Tibial nerve (tissue), 4 donors: ENCODE data around the gene IBA57. TPM values are rescaled to one million over a fixed set of nuclear protein-coding genes. Genes with fewer than 3 reads are reported as not detected.

Experiments used
- DNase-seq, 2 donors: peaks; one replicate each; pipeline ENCODE4 v3.0.0-alpha.2; 2019; ENCODE audit warnings: low spot score in 2 of 2
- H3K27ac ChIP-seq, 4 donors: fragments of 200-600 bp; sonication (generic) in 3 of 4; one replicate each; pipeline ENCODE4 v1.5.1; 2017 to 2019; ENCODE audit warnings: mild to moderate bottlenecking in 1 of 4
- H3K27me3 ChIP-seq, 2 donors: fragments of 200-600 bp; sonication (generic) in 1 of 2; one replicate each; pipeline versions ENCODE4 v1.5.1 to v1.6.0; 2017 to 2019
- H3K36me3 ChIP-seq, 3 donors: fragments of 200-600 bp; sonication (generic); one replicate each; pipeline ENCODE4 v1.5.1; 2018 to 2019
- H3K4me1 ChIP-seq, 4 donors: fragments of 200-600 bp; sonication (generic) in 3 of 4; one replicate each; pipeline ENCODE4 v1.5.1; 2017 to 2019
- H3K4me3 ChIP-seq, 4 donors: fragments of 200-600 bp; sonication (generic) in 3 of 4; one replicate each; pipeline ENCODE4 v1.5.1; 2017 to 2019; ENCODE audit warnings: mild to moderate bottlenecking in 1 of 4, moderate library complexity in 1 of 4
- H3K9me3 ChIP-seq, 4 donors: fragments of 200-600 bp; sonication (generic) in 3 of 4; one replicate each; pipeline ENCODE4 v1.5.1; 2017 to 2019
- EP300 ChIP-seq, 2 donors: sonication (generic); formaldehyde crosslinking; IDR thresholded peaks; one replicate each; pipeline ENCODE4 v1.6.1; 2017; ENCODE audit warnings: antibody characterized with exemption in 2 of 2, mild to moderate bottlenecking in 1 of 2
- POLR2A ChIP-seq, 2 donors: fragments of 450-650 bp; IDR thresholded peaks; one replicate each; pipeline ENCODE4 v1.6.1; 2017; ENCODE audit warnings: antibody characterized with exemption in 2 of 2, mild to moderate bottlenecking in 2 of 2, moderate library complexity in 2 of 2
- WGBS, 2 donors: methylation state at CpG; one replicate each; pipeline ENCODE4 v1.1.5; 2018; 5-methylcytosine and 5-hydroxymethylcytosine counted together
- total RNA-seq, 4 donors: library from RNA; depleted of rRNA; stranded (reverse); fragments of >200 nt; gene quantifications; one replicate each; pipeline ENCODE4 v1.1.0, GENCODE V29; 2016
- TF ChIP-seq, protein P1 (sequence below), 5 experiments: fragments of 200-600 bp in 3 of 5; fragments of 450-650 bp in 2 of 5; sonication (generic) in 3 of 5; IDR thresholded peaks; one replicate each; pipeline ENCODE4 v1.5.1; 2016 to 2019; ENCODE audit warnings: antibody characterized with exemption in 5 of 5, mild to moderate bottlenecking in 3 of 5, moderate library complexity in 2 of 5

The IBA57 gene
- total RNA-seq, 4 donors from 2014 or later = 5.5 to 17.8 (median 9.2) TPM

DNA sequence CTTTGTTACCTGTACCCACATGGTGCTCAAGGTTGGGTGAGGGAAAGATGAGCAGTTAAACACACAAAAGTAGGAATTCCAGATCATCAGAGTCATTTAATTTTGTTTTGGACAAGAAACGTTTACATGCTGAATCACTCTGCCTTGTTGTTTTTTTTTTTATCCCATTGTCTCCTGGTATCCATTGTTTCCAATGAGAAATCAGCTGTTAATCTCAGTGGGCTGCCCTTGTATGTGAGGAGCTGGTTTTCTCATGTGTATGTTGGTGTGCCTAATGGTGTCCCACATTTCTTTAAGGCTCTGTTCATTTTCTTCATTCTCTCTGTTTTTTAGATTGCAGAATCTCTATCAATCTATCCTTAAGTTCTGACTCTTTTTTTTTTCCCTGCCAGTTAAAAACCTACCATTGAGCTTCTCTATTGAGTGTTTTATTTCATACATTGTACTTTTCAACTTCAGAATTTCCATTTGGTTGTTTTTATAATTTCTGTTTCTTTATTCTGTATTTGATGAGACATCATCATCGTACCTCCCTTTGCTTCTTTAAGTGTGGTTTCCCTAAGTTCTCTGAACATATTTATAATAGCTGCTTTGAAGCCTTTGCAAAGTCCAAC is 33.5 kb downstream of the IBA57 start:
- H3K27me3 ChIP-seq = no peaks in the 10 kb centered on the region
- no peak overlapping the region for H3K27ac ChIP-seq
- H3K4me3 ChIP-seq = no peak overlapping the region
- H3K36me3 ChIP-seq = peaks cover 0 to 56% (median 0%) of the 10 kb centered on the region in 3 donors
- H3K4me1 ChIP-seq = no peaks in the 10 kb centered on the region
- no peak for DNase-seq
- 70 to 78% methylated on average over 2 of the region's 2 CpGs for WGBS, 2 donors
- TF ChIP-seq EP300 (IDR thresholded peaks at IDR 0.05) = no peak
- TF ChIP-seq POLR2A (IDR thresholded peaks at IDR 0.05) = no peak
- TF ChIP-seq, protein P1, sequence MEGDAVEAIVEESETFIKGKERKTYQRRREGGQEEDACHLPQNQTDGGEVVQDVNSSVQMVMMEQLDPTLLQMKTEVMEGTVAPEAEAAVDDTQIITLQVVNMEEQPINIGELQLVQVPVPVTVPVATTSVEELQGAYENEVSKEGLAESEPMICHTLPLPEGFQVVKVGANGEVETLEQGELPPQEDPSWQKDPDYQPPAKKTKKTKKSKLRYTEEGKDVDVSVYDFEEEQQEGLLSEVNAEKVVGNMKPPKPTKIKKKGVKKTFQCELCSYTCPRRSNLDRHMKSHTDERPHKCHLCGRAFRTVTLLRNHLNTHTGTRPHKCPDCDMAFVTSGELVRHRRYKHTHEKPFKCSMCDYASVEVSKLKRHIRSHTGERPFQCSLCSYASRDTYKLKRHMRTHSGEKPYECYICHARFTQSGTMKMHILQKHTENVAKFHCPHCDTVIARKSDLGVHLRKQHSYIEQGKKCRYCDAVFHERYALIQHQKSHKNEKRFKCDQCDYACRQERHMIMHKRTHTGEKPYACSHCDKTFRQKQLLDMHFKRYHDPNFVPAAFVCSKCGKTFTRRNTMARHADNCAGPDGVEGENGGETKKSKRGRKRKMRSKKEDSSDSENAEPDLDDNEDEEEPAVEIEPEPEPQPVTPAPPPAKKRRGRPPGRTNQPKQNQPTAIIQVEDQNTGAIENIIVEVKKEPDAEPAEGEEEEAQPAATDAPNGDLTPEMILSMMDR (IDR thresholded peaks at IDR 0.05) = no peak
- H3K9me3 ChIP-seq = peaks cover 0 to 21% (median 7%) of the 10 kb centered on the region in 4 donors

DNA sequence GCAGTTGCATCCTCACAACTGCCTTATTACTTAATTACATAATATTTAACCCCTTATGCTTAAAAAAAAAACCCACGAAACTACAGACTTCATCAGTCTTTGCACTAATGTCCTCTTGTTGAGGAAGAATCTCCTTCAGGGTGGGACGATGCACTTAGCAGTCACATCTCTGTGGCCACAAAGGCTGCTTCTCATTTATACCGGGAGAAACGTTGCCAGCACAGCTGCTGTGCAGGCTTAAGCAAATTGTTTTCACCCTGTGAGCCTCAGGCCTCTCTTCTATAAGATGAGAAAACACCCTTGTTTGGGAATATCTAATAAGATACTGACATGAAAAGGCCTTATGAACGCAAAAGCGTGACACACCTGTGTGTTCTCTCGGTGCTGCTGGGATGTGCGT is 39.4 kb downstream of the IBA57 start:
- Histone ChIP-seq H3K9me3 (peaks cover 0 to 4% (median 0%) of the 10 kb centered on the region in 4 donors), H3K27ac (no peak overlapping the region), H3K4me3 (no peak overlapping the region), H3K36me3 (peaks cover 0 to 13% (median 0%) of the 10 kb centered on the region in 3 donors), H3K27me3 (peaks cover 0 to 16% of the 10 kb centered on the region in 2 donors), H3K4me1 (no peaks in the 10 kb centered on the region)
- no peak for DNase-seq
- no peak for TF ChIP-seq EP300 (IDR thresholded peaks at IDR 0.05)
- WGBS, 2 donors = 46 to 49% methylated on average over 8 of the region's 8 CpGs

DNA sequence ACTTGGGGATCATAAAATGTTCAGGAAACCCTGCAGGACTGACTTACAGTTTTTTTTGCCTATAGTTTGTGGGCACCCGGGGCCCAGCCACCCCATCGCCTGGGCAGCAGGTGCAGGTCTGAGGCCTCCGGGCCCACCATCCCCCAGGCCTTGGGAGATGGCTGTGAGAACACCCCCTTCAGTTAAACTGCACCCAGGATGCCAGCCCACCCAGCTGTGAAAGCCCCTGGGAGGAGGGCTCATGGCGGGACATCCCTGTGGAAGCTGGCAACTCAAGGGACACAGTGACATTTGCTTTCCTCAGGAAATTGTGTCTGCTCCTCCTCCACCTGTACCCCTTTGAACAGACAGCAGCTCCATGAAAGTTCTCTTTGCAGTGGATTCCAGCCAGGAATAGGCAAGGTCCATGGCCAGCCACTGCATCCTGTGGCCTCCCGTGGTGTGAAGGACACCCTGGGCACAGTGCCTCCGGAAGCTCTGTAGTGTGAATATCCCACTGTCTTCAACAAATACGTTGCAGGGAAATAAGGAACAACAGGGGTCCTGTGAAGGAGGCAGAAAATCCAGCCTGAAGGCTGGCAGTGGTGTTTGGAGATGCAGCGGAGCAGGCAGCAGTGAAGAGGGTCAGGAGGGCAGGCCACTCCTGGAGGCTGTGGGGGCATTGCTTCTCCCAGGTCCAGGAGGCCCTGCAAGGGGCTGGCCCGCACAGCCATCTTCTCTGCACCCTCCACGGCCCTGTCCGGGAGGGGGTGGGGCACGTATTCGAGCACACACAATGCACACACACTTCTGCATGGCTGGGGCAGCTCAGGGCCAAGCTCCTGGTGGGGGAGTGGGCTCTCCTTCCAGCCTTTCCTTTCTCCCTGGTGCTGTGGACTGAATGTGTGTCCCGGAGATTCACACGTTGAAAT is 40.2 kb downstream of the IBA57 start:
- TF ChIP-seq POLR2A (IDR thresholded peaks at IDR 0.05) = no peak
- TF ChIP-seq, protein P1 (IDR thresholded peaks at IDR 0.05) = no peak
- no peak for DNase-seq
- WGBS, 2 donors = 50 to 59% methylated on average over 8 to 11 of the region's 15 CpGs
- Histone ChIP-seq H3K4me3 (no peak overlapping the region), H3K4me1 (no peaks in the 10 kb centered on the region), H3K27ac (no peak overlapping the region), H3K9me3 (no peaks in the 10 kb centered on the region), H3K27me3 (peaks cover 0 to 16% of the 10 kb centered on the region in 2 donors), H3K36me3 (peaks cover 0 to 5% (median 0%) of the 10 kb centered on the region in 3 donors)

DNA sequence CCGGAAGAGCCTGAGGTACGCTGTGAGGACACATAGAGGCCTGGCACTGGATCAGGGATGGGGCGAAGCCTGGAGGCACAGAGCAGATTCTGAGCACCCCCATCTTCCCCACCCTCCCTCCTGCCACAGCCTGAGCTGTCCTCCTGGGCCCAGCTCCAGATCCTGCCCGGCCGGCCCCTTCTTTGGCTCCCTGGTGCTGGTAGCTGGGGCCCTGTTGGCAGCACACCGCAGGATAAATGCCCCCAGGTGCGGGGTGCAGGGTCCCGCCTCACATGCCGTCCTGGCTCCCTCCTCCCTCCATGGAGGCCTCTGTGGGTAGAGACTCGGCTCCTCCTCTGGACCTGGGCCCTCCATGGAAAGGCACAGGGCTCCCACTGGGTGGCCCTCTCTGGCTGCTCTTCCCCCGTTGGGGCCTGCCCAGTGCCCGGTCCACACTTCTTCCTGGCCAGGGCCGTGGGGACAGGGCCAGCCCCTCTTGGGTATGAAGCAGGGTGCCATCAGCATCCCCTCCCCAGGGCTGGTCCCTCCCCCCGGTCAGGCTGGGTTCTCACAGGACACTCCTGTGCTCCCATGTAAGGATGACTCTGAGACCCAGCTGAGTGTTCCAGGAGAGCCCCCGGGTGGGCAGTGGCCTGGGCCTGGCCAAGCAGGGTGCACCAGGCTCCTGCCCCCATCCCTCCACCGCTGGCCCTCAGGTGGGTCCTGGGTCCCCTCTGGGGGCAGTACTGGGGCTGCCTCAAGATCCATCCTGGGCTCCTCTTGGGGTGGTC is 41.2 kb downstream of the IBA57 start:
- H3K4me3 ChIP-seq = no peak overlapping the region
- peaks cover 0 to 16% of the 10 kb centered on the region in 2 donors for H3K27me3 ChIP-seq
- no peak for DNase-seq
- WGBS, 2 donors = 56 to 65% methylated on average over 11 to 14 of the region's 16 CpGs
- no peaks in the 10 kb centered on the region for H3K9me3 ChIP-seq
- no peaks in the 10 kb centered on the region for H3K4me1 ChIP-seq
- H3K27ac ChIP-seq = no peak overlapping the region
- TF ChIP-seq, protein P1 (IDR thresholded peaks at IDR 0.05) = no peak
- TF ChIP-seq POLR2A (IDR thresholded peaks at IDR 0.05) = no peak
- no peak for TF ChIP-seq EP300 (IDR thresholded peaks at IDR 0.05)
- H3K36me3 ChIP-seq = no peaks in the 10 kb centered on the region

DNA sequence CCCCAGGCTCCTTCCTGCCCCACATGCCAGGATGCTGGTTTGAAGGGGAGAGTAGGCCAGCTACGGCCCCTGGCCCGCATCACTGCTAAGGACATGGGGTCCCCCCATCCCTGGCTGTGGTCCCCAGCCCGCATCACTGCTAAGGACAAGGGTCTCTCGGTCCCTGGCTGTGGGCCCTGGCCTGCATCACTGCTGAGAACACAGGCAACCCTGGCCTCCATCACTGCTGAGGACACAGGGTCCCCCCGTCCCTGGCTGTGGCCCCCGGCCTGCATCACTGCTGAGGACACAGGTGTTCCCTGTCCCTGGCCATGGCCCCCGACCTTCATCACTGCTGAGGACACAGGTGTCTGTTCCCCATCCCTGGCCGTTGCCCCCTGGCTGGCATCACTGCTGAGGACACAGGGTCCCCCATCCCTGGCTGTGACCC is 41.8 kb downstream of the IBA57 start:
- Histone ChIP-seq H3K27me3 (peaks cover 0 to 17% of the 10 kb centered on the region in 2 donors), H3K4me3 (no peak overlapping the region), H3K27ac (no peak overlapping the region), H3K9me3 (no peaks in the 10 kb centered on the region), H3K4me1 (peaks cover 0 to 1% (median 0%) of the 10 kb centered on the region in 4 donors), H3K36me3 (no peaks in the 10 kb centered on the region)
- TF ChIP-seq POLR2A (IDR thresholded peaks at IDR 0.05) = no peak
- TF ChIP-seq EP300 (IDR thresholded peaks at IDR 0.05) = no peak
- TF ChIP-seq, protein P1 (IDR thresholded peaks at IDR 0.05) = no peak
- DNase-seq = no peak
- 81 to 89% methylated on average over 7 to 8 of the region's 8 CpGs for WGBS, 2 donors
